Stimulated activated memory B cell treated with anti-CD40 and anti-IgM and Interleukin-4, amounts not matched to agents 10 μg/mL and 1 μg/mL and 100 μg/mL, for 72 hours (primary cell): ENCODE results near the gene PANX2.
"Not testable (repeated sequence)": the region's sequence is repeated elsewhere in the genome, so short reads cannot be mapped to it uniquely, and the experiment has no call there.

Experiments used
- ATAC-seq: fragments of 150-1000 bp; cut with Tn5 transposase; 2 replicates; pipeline ENCODE4 v1.10.0; 2021
- H3K27ac Mint-ChIP-seq: one replicate; pipeline ENCODE4 v1.8.0; 2022; ENCODE audit warnings: mild to moderate bottlenecking, mixed read lengths
- H3K27me3 Mint-ChIP-seq: one replicate; pipeline ENCODE4 v1.8.0; 2022; ENCODE audit warnings: mixed read lengths
- H3K36me3 Mint-ChIP-seq: one replicate; pipeline ENCODE4 v1.8.0; 2022; ENCODE audit warnings: mixed read lengths
- H3K4me1 Mint-ChIP-seq: one replicate; pipeline ENCODE4 v1.8.0; 2022; ENCODE audit warnings: mixed read lengths
- H3K4me3 Mint-ChIP-seq: one replicate; pipeline ENCODE4 v1.8.0; 2022; ENCODE audit warnings: mild to moderate bottlenecking, moderate library complexity, mixed read lengths
- H3K9me3 Mint-ChIP-seq: one replicate; pipeline ENCODE4 v1.8.0; 2022; ENCODE audit warnings: mixed read lengths

PANX2 gene

DNA sequence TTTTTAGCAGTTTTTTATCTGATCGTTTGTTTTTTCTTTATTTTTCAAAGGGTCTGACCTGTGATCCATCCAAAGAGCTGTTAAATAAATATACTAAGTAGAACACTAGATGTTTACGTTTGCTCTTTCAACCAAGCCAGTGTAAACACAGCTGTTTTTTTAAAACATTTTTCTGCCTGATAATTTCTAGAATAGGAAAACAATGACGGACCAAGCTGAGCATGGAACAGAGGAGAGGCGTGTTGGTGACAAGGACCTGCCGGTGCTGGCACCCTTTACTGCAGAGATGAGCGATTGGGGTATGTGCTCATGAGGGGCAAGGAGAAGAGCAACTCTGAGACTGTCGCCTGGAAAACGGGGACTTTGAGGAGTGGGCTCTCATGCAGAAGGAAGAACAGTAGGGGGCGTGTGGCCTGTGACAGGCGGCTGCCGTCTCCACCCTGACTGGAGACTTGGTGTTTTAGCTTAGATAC, 28.6 kb upstream of the PANX2 start:
- Mint-ChIP-seq H3K36me3 (no peaks in the 10 kb centered on the region), H3K27ac (no peak overlapping the region), H3K27me3 (peaks cover 40% of the 10 kb centered on the region), H3K4me3 (no peak overlapping the region), H3K4me1 (peaks cover 11% of the 10 kb centered on the region), H3K9me3 (no peaks in the 10 kb centered on the region)
- ATAC-seq: no peak

DNA sequence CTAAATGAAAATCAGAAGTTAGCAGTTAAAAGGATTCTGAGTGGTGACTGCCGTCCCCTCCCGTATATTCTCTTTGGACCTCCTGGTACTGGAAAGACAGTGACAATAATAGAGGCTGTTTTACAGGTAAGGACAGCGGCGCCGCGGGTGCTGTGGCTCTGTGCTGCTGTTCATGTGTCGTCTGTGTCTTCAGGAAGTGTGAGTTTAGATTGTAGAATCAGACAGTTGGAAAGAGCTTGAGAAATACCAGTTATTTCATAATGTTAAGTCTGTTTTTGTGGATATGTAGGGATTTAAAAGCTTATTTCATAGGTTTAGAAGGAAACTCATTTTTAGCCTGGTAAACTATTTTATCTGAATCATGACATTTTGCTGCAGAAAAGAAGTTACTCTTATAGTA, 27.4 kb upstream of the PANX2 start:
- no peaks in the 10 kb centered on the region for H3K9me3 Mint-ChIP-seq
- H3K36me3 Mint-ChIP-seq: no peaks in the 10 kb centered on the region
- peaks cover 34% of the 10 kb centered on the region for H3K27me3 Mint-ChIP-seq
- H3K4me1 Mint-ChIP-seq: peaks cover 11% of the 10 kb centered on the region
- no peak overlapping the region for H3K4me3 Mint-ChIP-seq
- H3K27ac Mint-ChIP-seq: no peak overlapping the region
- ATAC-seq: no peak

DNA sequence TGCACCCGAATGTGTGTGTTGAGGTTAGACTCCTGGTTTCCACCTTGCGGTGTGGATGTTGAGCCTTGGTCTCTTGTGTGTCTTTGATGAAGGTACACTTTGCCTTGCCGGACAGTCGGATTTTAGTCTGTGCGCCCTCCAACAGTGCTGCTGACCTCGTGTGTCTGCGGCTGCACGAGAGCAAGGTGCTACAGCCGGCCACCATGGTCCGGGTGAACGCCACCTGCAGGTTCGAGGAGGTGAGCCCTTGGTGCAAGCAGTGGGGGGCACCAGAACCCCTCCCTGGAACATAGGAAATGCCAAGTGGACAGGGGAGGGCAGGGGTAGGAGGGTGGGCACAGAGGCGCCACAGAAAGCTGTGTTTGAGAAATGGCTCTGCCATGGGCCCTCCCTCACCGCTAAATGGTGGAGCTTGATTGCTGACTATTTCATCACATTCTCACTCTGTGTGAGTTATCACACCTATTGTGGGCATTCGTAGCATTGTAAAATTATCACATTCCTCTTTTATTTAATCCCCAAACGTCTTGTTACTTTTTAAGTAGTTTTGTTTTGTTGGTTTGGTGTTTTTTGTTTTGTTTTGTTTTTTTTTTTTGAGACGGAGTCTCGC, 26.4 kb upstream of the PANX2 start:
- Mint-ChIP-seq H3K9me3 (no peaks in the 10 kb centered on the region), H3K36me3 (no peaks in the 10 kb centered on the region), H3K27me3 (peaks cover 34% of the 10 kb centered on the region), H3K4me1 (peaks cover 16% of the 10 kb centered on the region), H3K27ac (no peak overlapping the region), H3K4me3 (no peak overlapping the region)
- no peak for ATAC-seq

DNA sequence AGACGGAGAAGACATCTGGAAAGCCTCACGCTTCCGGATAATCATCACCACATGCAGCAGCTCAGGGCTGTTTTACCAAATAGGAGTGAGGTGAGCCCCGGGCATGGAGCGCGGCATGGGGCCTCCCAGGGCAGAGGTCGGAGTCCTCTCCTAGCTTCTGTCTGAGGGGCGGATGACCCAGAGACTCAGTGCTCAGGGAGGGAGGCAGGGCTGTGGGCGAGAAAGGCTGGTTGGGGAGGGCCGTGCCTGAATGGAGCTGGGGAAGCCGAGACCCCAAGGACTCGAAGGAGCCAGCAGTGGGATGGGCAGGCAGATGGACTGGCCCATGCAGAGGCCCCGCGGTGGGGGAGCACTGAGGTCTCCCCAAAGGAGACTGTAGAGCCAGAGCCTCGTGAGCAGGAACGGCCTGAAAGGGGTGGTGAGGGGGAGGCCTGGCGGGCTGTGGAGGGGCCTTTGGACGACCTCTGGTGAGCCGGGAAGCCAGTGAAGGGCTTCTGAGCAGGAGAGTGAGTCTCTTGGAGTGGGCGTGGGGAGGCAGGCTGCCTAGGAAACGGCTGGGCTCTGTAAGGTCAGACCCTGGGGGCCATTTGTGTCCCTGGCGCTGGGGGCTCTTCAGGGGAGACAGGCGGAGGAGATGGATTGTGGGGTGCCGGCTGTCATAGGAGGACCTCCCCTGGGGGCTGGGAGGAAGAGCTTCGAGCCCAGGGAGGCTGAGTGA, 24.7 kb upstream of the PANX2 start:
- no peaks in the 10 kb centered on the region for H3K9me3 Mint-ChIP-seq
- H3K4me1 Mint-ChIP-seq: peaks cover 9% of the 10 kb centered on the region
- no peak overlapping the region for H3K4me3 Mint-ChIP-seq
- peaks cover 34% of the 10 kb centered on the region for H3K27me3 Mint-ChIP-seq
- no peaks in the 10 kb centered on the region for H3K36me3 Mint-ChIP-seq
- H3K27ac Mint-ChIP-seq: no peak overlapping the region
- ATAC-seq: no peak

- Mint-ChIP-seq H3K36me3 (no peaks in the 10 kb centered on the region), H3K9me3 (no peaks in the 10 kb centered on the region), H3K27me3 (peaks cover 32% of the 10 kb centered on the region), H3K27ac (no peak overlapping the region), H3K4me1 (peaks cover 9% of the 10 kb centered on the region), H3K4me3 (no peak overlapping the region)
- no peak for ATAC-seq
These were observed 23.9 kb upstream of the PANX2 start for GRCh38 chr22:50146439-50147238.

DNA sequence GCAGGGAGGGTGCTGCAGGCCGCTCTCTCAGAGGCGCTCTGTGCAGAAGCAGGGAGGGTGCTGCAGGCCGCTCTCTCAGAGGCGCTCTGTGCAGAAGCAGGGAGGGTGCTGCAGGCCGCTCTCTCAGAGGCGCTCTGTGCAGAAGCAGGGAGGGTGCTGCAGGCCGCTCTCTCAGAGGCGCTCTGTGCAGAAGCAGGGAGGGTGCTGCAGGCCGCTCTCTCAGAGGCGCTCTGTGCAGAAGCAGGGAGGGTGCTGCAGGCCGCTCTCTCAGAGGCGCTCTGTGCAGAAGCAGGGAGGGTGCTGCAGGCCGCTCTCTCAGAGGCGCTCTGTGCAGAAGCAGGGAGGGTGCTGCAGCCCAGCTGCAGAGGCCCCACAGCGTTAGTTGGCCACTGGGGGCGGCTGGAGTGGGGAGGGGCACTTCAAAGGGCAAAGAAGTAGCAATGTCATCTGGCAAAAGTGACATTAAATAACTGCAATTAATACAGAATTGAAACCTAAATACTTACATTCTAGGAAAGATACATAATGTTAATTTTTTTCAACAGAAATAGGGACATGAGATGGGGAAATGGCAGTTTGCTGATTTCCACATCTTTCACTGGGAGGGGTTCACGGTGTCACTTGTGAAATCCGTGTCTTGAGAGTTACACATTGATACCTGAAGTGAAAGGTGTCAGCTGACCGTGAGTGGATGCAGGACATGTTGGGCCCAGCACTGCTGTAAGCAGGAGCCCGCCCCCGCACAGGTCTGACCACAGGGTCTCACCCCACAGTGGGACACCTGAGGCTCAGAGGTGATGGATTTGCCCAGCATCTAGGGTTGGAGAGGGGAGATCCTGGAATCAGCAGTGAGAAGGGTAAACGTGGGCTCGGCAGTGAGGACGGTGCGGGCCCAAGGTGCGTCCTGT, 23.0 kb upstream of the PANX2 start:
- H3K4me3 Mint-ChIP-seq: not testable (repeated sequence)

GRCh38 chr22:50148166-50148500, 22.4 kb upstream of the PANX2 start:
- H3K4me3 Mint-ChIP-seq: no peak overlapping the region
- no peaks in the 10 kb centered on the region for H3K9me3 Mint-ChIP-seq
- H3K27ac Mint-ChIP-seq: no peak overlapping the region
- no peak for ATAC-seq
- peaks cover 9% of the 10 kb centered on the region for H3K4me1 Mint-ChIP-seq
- peaks cover 20% of the 10 kb centered on the region for H3K27me3 Mint-ChIP-seq
- H3K36me3 Mint-ChIP-seq: no peaks in the 10 kb centered on the region

More for the DNA sequence above, 23.0 kb upstream of the PANX2 start:
- H3K4me1 Mint-ChIP-seq, H3K9me3 Mint-ChIP-seq, H3K36me3 Mint-ChIP-seq, H3K27ac Mint-ChIP-seq, ATAC-seq: not testable (repeated sequence)
- H3K27me3 Mint-ChIP-seq: peaks cover 23% of the 10 kb centered on the region

GRCh38 chr22:50148991-50149721, 21.4 kb upstream of the PANX2 start:
- Mint-ChIP-seq H3K36me3 (no peaks in the 10 kb centered on the region), H3K4me1 (peaks cover 9% of the 10 kb centered on the region), H3K4me3 (no peak overlapping the region), H3K27ac (no peak overlapping the region), H3K27me3 (peaks cover 20% of the 10 kb centered on the region), H3K9me3 (no peaks in the 10 kb centered on the region)
- peak; percentile 90 for ATAC-seq

DNA sequence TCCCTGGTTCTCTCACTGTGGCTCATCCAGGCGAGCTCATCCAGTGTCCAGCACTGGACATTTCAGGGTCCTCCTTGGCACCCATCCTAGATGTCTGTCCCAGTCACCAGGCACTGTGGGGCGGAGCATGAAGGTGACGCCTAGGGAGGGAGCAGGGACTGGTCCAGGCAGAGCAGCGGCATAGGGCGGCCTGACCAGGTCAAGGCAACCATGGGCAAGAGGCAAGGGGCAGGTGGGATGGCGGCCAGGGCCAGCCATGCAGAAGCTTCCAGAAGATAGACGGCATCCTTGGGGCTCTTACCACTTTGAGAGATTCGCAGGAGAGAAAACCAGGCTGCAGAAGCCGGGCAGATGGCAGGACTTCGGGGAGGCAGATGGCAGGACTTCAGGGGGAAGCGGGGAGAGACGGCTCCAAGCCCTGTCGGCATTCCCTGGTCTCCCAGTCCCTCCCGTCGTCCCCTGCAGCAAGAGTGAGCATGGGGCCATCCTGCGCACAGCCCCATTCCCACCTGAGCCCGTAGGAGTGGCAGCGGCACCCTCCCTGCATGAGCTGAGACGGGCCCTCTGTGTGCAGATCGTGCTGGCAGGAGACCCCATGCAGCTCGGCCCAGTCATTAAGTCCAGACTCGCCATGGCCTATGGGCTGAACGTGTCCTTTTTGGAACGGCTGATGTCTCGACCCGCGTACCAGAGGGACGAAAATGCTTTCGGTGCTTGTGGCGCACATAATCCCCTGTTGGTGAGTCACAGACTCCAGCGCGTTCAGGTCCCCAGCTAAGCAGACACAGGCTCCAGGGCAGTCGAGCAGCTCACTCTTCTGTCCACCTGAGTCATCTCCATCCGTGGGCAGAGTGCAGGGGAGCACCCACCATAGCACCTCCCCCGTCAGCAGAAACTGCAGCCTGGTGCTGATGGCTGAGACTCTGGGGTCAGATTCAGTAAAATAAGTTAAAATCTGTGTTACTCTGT, 20.1 kb upstream of the PANX2 start:
- Mint-ChIP-seq H3K4me1 (peaks cover 9% of the 10 kb centered on the region), H3K9me3 (no peaks in the 10 kb centered on the region), H3K4me3 (no peak overlapping the region), H3K27ac (no peak overlapping the region), H3K27me3 (peaks cover 12% of the 10 kb centered on the region), H3K36me3 (no peaks in the 10 kb centered on the region)
- ATAC-seq: no peak

- no peak overlapping the region for H3K4me3 Mint-ChIP-seq
- ATAC-seq: no peak
- H3K27ac Mint-ChIP-seq: no peak overlapping the region
- H3K27me3 Mint-ChIP-seq: no peaks in the 10 kb centered on the region
- no peaks in the 10 kb centered on the region for H3K36me3 Mint-ChIP-seq
- H3K9me3 Mint-ChIP-seq: no peaks in the 10 kb centered on the region
- H3K4me1 Mint-ChIP-seq: peaks cover 9% of the 10 kb centered on the region
These were observed 18.7 kb upstream of the PANX2 start for GRCh38 chr22:50151571-50152537.

DNA sequence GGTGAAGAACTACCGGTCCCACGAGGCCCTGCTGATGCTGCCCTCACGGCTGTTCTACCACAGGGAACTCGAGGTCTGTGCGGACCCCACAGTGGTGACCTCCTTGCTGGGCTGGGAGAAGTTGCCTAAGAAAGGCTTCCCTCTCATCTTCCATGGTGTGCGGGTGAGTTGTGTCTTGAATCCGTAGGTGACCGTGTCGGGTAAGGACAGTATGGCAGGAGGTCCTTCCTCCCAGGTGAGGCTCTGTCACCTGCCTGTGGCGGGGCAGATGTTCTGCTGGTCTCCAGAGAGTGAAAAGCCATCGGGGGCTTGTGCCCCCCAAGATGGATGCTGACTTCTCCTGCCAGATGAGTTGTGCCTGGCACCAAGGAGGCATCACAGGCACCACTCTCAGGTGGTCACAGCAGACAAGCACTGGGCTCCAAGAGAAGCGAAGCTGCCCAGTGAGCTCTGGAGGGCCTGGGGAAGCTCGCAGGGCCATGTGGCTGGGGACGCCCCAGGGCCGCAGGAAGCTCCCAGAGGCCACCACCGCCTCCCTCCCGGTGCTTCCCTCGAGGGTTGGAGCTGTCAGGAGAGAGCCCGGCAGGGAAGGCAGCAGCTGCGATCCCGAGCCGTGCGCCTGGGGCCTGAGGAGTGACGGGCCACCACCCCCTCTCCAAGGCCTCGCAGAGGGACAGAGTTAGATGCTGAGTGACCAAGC, 17.3 kb upstream of the PANX2 start:
- H3K4me1 Mint-ChIP-seq: peaks cover 9% of the 10 kb centered on the region
- H3K9me3 Mint-ChIP-seq: no peaks in the 10 kb centered on the region
- H3K4me3 Mint-ChIP-seq: no peak overlapping the region
- H3K36me3 Mint-ChIP-seq: no peaks in the 10 kb centered on the region
- H3K27ac Mint-ChIP-seq: no peak overlapping the region
- ATAC-seq: no peak
- H3K27me3 Mint-ChIP-seq: peaks cover 2% of the 10 kb centered on the region

DNA sequence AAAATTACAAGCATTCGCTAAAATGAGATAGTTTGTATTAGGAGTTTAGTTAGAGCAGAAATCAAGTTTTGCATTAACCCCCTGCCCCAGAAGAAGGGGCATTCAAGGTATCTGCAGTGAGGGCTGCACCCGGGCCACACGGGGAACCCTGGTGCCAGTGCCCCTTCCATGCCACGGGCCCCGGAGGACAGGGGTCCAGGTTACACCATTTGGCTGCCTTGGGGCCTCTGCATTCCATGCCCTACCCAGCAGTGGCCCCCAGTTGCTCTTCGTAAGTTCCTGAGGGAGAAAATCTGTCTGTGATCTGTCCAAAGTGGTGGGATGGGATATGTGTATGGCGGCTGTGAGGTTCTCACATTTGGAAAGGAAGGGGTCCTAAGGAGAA, 16.8 kb upstream of the PANX2 start:
- Mint-ChIP-seq H3K9me3 (no peaks in the 10 kb centered on the region), H3K27ac (no peak overlapping the region), H3K4me1 (peaks cover 8% of the 10 kb centered on the region), H3K27me3 (peaks cover 7% of the 10 kb centered on the region), H3K4me3 (no peak overlapping the region), H3K36me3 (no peaks in the 10 kb centered on the region)
- ATAC-seq: no peak
